HepG2 (cell line): Measurements from ENCODE around the gene NBR1. TPM values are rescaled to one million over a fixed set of nuclear protein-coding genes. Genes with fewer than 3 reads are reported as not detected.

Experiments used
- BRCA1 ChIP-seq: sonication (generic); formaldehyde crosslinking; IDR thresholded peaks from 2 replicates; pipeline ENCODE4 v1.4.0; 2020; ENCODE audit warnings: missing genetic modification reagents
- EED ChIP-seq: sonication (generic); formaldehyde crosslinking; IDR thresholded peaks from 2 replicates; pipeline ENCODE4 v1.5.0; 2020; ENCODE audit warnings: mild to moderate bottlenecking, missing genetic modification reagents
- ELF4 ChIP-seq: sonication (generic); formaldehyde crosslinking; IDR thresholded peaks from 2 replicates; pipeline ENCODE4 v1.5.0; 2020; ENCODE audit warnings: missing genetic modification reagents, mild to moderate bottlenecking, moderate library complexity, borderline replicate concordance
- FOXP4 ChIP-seq: sonication (generic); formaldehyde crosslinking; IDR thresholded peaks from 2 replicates; pipeline ENCODE4 v1.4.0; 2020; ENCODE audit warnings: missing genetic modification reagents
- HMGXB4 ChIP-seq, 2 experiments: sonication (generic) in 1 of 2; formaldehyde crosslinking in 1 of 2; IDR thresholded peaks; 2 replicates each; pipeline versions ENCODE4 v1.4.0 to v1.6.1; 2018 to 2020; ENCODE audit warnings: missing genetic modification reagents in 2 of 2, borderline replicate concordance in 1 of 2, low read depth in 1 of 2, mild to moderate bottlenecking in 1 of 2, missing biosample characterization in 1 of 2
- PAXIP1 ChIP-seq: sonication (generic); formaldehyde crosslinking; conservative IDR thresholded peaks from 2 replicates; pipeline ENCODE4 v1.4.0; 2020; ENCODE audit warnings: mild to moderate bottlenecking, missing genetic modification reagents, moderate library complexity
- PCBP2 ChIP-seq: fragments of 200-400 bp; formaldehyde crosslinking; optimal IDR thresholded peaks from 2 replicates; pipeline ENCODE3; 2018; ENCODE audit warnings: low read length, low read depth; ENCODE audit not compliant: poor library complexity, severe bottlenecking
- RBFOX2 ChIP-seq: fragments of 200-400 bp; formaldehyde crosslinking; IDR thresholded peaks from 2 replicates; pipeline ENCODE4 v1.6.1; 2017; ENCODE audit warnings: low read depth, mild to moderate bottlenecking, low read length
- SAP130 ChIP-seq: IDR thresholded peaks from 2 replicates; pipeline ENCODE4 v1.6.1; 2016; ENCODE audit warnings: low read depth
- SOX13 ChIP-seq, 3 experiments: fragments of 450-650 bp in 1 of 3; sonication (generic) in 1 of 3; formaldehyde crosslinking in 1 of 3; IDR thresholded peaks in 2 of 3; conservative IDR thresholded peaks in 1 of 3; 2 replicates each; pipeline versions ENCODE4 v1.5.0 to v1.6.1; 2016 to 2020; ENCODE audit warnings: antibody characterized with exemption in 1 of 3, mild to moderate bottlenecking in 1 of 3, missing compliant biosample characterization in 1 of 3, missing genetic modification reagents in 1 of 3, moderate library complexity in 1 of 3
- ZEB1 ChIP-seq: IDR thresholded peaks from 2 replicates; pipeline ENCODE4 v1.6.1; 2012; ENCODE audit warnings: mild to moderate bottlenecking, low read depth, inconsistent platforms; ENCODE audit not compliant: insufficient replicate concordance
- ZFY ChIP-seq: sonication (generic); formaldehyde crosslinking; IDR thresholded peaks from 2 replicates; pipeline ENCODE4 v1.4.0; 2020; ENCODE audit warnings: missing genetic modification reagents
- ZNF263 ChIP-seq: sonication (generic); formaldehyde crosslinking; IDR thresholded peaks from 2 replicates; pipeline ENCODE4 v1.4.0; 2020; ENCODE audit warnings: missing genetic modification reagents
- ZNF329 ChIP-seq: sonication (generic); formaldehyde crosslinking; IDR thresholded peaks from 2 replicates; pipeline ENCODE4 v1.9.0; 2021; ENCODE audit warnings: low read depth, mild to moderate bottlenecking, missing genetic modification reagents
- polyA plus RNA-seq, 8 experiments: library from polyadenylated mRNA; depleted of rRNA in 3 of 8; stranded (reverse) in 7 of 8; unstranded in 1 of 8; fragments of >200 nt; fragmentation: Illumina TruSeq in 4 of 8; extraction: Trizol in 4 of 8; gene quantifications; 2 replicates each; pipeline versions ENCODE4 v1.2.1 to v1.2.3, GENCODE V29; 2011 to 2016; ENCODE audit warnings: low read depth in 4 of 8, missing spikeins in 1 of 8, mixed read lengths in 1 of 8; ENCODE audit not compliant: insufficient read depth in 1 of 8
- total RNA-seq, 5 experiments: library from RNA; depleted of rRNA; stranded (reverse); fragments of >200 nt; fragmentation: Illumina TruSeq; extraction: Trizol; gene quantifications; 2 replicates each; pipeline ENCODE4 v1.2.3, GENCODE V29; 2016; ENCODE audit warnings: low read depth in 1 of 5
- TF ChIP-seq, protein P1 (sequence below): sonication (generic); formaldehyde crosslinking; IDR thresholded peaks from 2 replicates; pipeline ENCODE4 v1.4.0; 2020; ENCODE audit warnings: missing genetic modification reagents, mild to moderate bottlenecking, borderline replicate concordance

The NBR1 gene
- total and polyA plus RNA-seq, 2 of the 13 experiments (the other 11 are each of a cell fraction or from before 2014, with no cell fraction given), result 51.7 to 121 TPM

GRCh38 chr17:43175213-43176118, 4.5 kb downstream of the NBR1 start (continued):
- TF ChIP-seq, protein P1, sequence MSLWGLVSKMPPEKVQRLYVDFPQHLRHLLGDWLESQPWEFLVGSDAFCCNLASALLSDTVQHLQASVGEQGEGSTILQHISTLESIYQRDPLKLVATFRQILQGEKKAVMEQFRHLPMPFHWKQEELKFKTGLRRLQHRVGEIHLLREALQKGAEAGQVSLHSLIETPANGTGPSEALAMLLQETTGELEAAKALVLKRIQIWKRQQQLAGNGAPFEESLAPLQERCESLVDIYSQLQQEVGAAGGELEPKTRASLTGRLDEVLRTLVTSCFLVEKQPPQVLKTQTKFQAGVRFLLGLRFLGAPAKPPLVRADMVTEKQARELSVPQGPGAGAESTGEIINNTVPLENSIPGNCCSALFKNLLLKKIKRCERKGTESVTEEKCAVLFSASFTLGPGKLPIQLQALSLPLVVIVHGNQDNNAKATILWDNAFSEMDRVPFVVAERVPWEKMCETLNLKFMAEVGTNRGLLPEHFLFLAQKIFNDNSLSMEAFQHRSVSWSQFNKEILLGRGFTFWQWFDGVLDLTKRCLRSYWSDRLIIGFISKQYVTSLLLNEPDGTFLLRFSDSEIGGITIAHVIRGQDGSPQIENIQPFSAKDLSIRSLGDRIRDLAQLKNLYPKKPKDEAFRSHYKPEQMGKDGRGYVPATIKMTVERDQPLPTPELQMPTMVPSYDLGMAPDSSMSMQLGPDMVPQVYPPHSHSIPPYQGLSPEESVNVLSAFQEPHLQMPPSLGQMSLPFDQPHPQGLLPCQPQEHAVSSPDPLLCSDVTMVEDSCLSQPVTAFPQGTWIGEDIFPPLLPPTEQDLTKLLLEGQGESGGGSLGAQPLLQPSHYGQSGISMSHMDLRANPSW (CRISPR knock-in tag), result no peak
- TF ChIP-seq BRCA1 (CRISPR knock-in tag), result no peak
- TF ChIP-seq ZEB1, result no peak
- TF ChIP-seq RBFOX2, result peak; percentile 52
- TF ChIP-seq ELF4 (CRISPR knock-in tag), result 0 out of 2 replicates have a peak, but pooled peaks have one; percentile 39
- TF ChIP-seq ZNF329 (CRISPR knock-in tag), result no peak
- TF ChIP-seq PCBP2, result no peak
- no peak for TF ChIP-seq SOX13 (IDR thresholded peaks at IDR 0.05)
- 0 out of 4 replicates have a peak, but pooled peaks of 1 of the 2 experiments have one; percentile 15 for TF ChIP-seq SOX13 (CRISPR knock-in tag; conservative IDR thresholded peaks at IDR 0.05 in 1 of 2, IDR thresholded peaks at IDR 0.05 in 1 of 2)
- no peak for TF ChIP-seq EED
- peak; percentile 25; the same call in 1 of the 2 replicates for TF ChIP-seq SAP130
- TF ChIP-seq ZFY (CRISPR knock-in tag), result no peak
- TF ChIP-seq FOXP4 (CRISPR knock-in tag), result no peak
- no peak for TF ChIP-seq PAXIP1 (CRISPR knock-in tag)
- TF ChIP-seq HMGXB4 (CRISPR knock-in tag; IDR thresholded peaks at IDR 0.05; ENCODE audit: borderline replicate concordance in 1 of 2, low read depth in 1 of 2), result peak in 1 of 2 experiments; percentile 24; a peak in 1 of 4 replicates
- no peak for TF ChIP-seq ZNF263 (CRISPR knock-in tag)
